GM19463 (cell line): Measurements from ENCODE around the gene RAB24.
"Not testable (repeated sequence)": the region's sequence is repeated elsewhere in the genome, so short reads cannot be mapped to it uniquely, and the experiment has no call there.

ENCODE experiments used
- ATAC-seq: cut with Tn5 transposase; IDR thresholded peaks from one replicate; pipeline ENCODE4 v1.9.1; 2021; ENCODE audit warnings: mild to moderate bottlenecking, moderate library complexity; ENCODE audit not compliant: unreplicated experiment

The RAB24 gene

GRCh38 chr5:177296581-177296980 lies 6.9 kb downstream of the RAB24 start:
- no peak for ATAC-seq

GRCh38 chr5:177295924-177296323 lies 7.6 kb downstream of the RAB24 start:
- no peak for ATAC-seq

- no peak for ATAC-seq
Measured at GRCh38 chr5:177294632-177295031, 8.9 kb downstream of the RAB24 start.

GRCh38 chr5:177293819-177294581 lies 9.5 kb downstream of the RAB24 start:
- ATAC-seq, result no peak

GRCh38 chr5:177291735-177292134 lies 11.8 kb downstream of the RAB24 start:
- ATAC-seq, result no peak

GRCh38 chr5:177290816-177291596 lies 12.5 kb downstream of the RAB24 start:
- ATAC-seq, result no peak

- no peak for ATAC-seq
Measured at GRCh38 chr5:177288191-177288590, 15.3 kb downstream of the RAB24 start.

- ATAC-seq, result no peak
Measured at GRCh38 chr5:177276886-177277285, 26.6 kb downstream of the RAB24 start.

GRCh38 chr5:177275883-177276282 lies 27.6 kb downstream of the RAB24 start:
- ATAC-seq, result no peak

GRCh38 chr5:177271113-177271512 lies 32.4 kb downstream of the RAB24 start:
- no peak for ATAC-seq

- no peak for ATAC-seq
Measured at GRCh38 chr5:177270653-177271052, 32.9 kb downstream of the RAB24 start.

- no peak for ATAC-seq
Measured at GRCh38 chr5:177269976-177270375, 33.5 kb downstream of the RAB24 start.

- no peak for ATAC-seq
Measured at GRCh38 chr5:177269232-177269895, 34.2 kb downstream of the RAB24 start.

GRCh38 chr5:177265395-177265794 lies 38.1 kb downstream of the RAB24 start:
- ATAC-seq, result no peak

- no peak for ATAC-seq
Measured at GRCh38 chr5:177264178-177264577, 39.3 kb downstream of the RAB24 start.

GRCh38 chr5:177261510-177261909 lies 42.0 kb downstream of the RAB24 start:
- no peak for ATAC-seq

GRCh38 chr5:177260961-177261360 lies 42.6 kb downstream of the RAB24 start:
- ATAC-seq, result no peak

GRCh38 chr5:177258711-177259110 lies 44.8 kb downstream of the RAB24 start:
- ATAC-seq, result not testable (repeated sequence)

- no peak for ATAC-seq
Measured at GRCh38 chr5:177256296-177256695, 47.2 kb downstream of the RAB24 start.

- no peak for ATAC-seq
Measured at GRCh38 chr5:177253252-177253651, 50.3 kb downstream of the RAB24 start.
